Gastroesophageal sphincter (tissue), 3 donors: ENCODE measurements around the gene EHMT1.

ENCODE experiments used
- POLR2A ChIP-seq, 2 donors: fragments of 450-650 bp; IDR thresholded peaks; one replicate each; pipeline ENCODE4 v1.6.1; 2017; ENCODE audit warnings: antibody characterized with exemption in 2 of 2, mild to moderate bottlenecking in 2 of 2, moderate library complexity in 1 of 2
- POLR2AphosphoS5 ChIP-seq: sonication (generic); formaldehyde crosslinking; IDR thresholded peaks from one replicate; pipeline ENCODE4 v1.6.1; 2017; ENCODE audit warnings: antibody characterized with exemption
- TF ChIP-seq, protein P1 (sequence below), 4 experiments: fragments of 200-600 bp in 2 of 4; fragments of 450-650 bp in 2 of 4; sonication (generic) in 1 of 4; IDR thresholded peaks; one replicate each; pipeline ENCODE4 v1.5.1; 2017 to 2019; ENCODE audit warnings: antibody characterized with exemption in 4 of 4, mild to moderate bottlenecking in 2 of 4, moderate library complexity in 2 of 4

DNA sequence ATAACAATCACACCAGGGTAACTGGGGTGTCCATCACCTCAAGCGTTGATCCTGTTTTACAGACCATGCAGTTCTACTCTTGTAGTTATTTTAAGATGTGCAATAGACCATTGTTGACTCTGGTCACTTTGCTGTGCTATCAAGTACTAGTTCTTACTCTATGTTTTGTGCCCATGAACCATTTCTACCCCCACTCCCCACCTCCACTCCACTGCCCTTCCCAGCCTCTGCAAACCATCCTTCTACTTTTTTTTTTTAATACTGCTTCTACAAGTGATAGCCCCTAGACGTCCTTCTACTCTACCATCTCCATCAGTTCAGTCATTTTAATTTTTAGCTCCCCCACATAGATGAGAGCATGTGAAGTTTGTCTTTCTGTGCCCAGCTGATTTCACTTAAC is 38.8 kb downstream of the EHMT1 start:
- TF ChIP-seq POLR2A (IDR thresholded peaks at IDR 0.05) (no peak), POLR2AphosphoS5 (no peak)
- TF ChIP-seq, protein P1, sequence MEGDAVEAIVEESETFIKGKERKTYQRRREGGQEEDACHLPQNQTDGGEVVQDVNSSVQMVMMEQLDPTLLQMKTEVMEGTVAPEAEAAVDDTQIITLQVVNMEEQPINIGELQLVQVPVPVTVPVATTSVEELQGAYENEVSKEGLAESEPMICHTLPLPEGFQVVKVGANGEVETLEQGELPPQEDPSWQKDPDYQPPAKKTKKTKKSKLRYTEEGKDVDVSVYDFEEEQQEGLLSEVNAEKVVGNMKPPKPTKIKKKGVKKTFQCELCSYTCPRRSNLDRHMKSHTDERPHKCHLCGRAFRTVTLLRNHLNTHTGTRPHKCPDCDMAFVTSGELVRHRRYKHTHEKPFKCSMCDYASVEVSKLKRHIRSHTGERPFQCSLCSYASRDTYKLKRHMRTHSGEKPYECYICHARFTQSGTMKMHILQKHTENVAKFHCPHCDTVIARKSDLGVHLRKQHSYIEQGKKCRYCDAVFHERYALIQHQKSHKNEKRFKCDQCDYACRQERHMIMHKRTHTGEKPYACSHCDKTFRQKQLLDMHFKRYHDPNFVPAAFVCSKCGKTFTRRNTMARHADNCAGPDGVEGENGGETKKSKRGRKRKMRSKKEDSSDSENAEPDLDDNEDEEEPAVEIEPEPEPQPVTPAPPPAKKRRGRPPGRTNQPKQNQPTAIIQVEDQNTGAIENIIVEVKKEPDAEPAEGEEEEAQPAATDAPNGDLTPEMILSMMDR (IDR thresholded peaks at IDR 0.05): no peak
